ENCODE measurements around the gene UBE2R2. TPM values are rescaled to one million over a fixed set of nuclear protein-coding genes. Genes with fewer than 3 reads are reported as not detected.

Gene UBE2R2
- total RNA-seq, 2 experiments from 2014 or later = 33.1 to 36.6 TPM

Other genes with a start within 250 kb of the UBE2R2 start
- not detected for gene PRSS3, start 21.6 kb upstream of the UBE2R2 start, total RNA-seq
- 10 to 100 TPM; 49.8 to 53.6 TPM for gene UBAP2, start 231.7 kb downstream of the UBE2R2 start, total RNA-seq